H1 (cell line): ENCODE data around the gene GPR17.

Experiments used
- BRCA1 ChIP-seq: IDR thresholded peaks from 2 replicates; pipeline ENCODE4 v1.6.1; 2012; ENCODE audit warnings: low read depth, low read length, improper control_type of control experiment
- CTCF ChIP-seq, 3 experiments: IDR thresholded peaks; 1 replicate in 2 of 3; 2 replicates in 1 of 3; pipeline versions ENCODE4 v1.5.1 to v1.6.1; 2011; ENCODE audit warnings: low read length in 3 of 3, mild to moderate bottlenecking in 3 of 3, inconsistent platforms in 2 of 3, low read depth in 1 of 3, moderate library complexity in 1 of 3; ENCODE audit not compliant: insufficient read depth in 1 of 3; ENCODE audit errors: control extremely low read depth in 1 of 3
- EP300 ChIP-seq, 2 experiments: IDR thresholded peaks; 1 replicate in 1 of 2; 2 replicates in 1 of 2; pipeline ENCODE4 v1.6.1; 2011 to 2012; ENCODE audit warnings: low read depth in 2 of 2, low read length in 2 of 2, mild to moderate bottlenecking in 2 of 2, borderline replicate concordance in 1 of 2, inconsistent platforms in 1 of 2, moderate library complexity in 1 of 2
- FOSL1 ChIP-seq: IDR thresholded peaks from 2 replicates; pipeline ENCODE4 v1.6.1; 2011; ENCODE audit warnings: mild to moderate bottlenecking, low read depth, low read length, moderate library complexity; ENCODE audit not compliant: insufficient read depth
- POLR2A ChIP-seq, 2 experiments: IDR thresholded peaks; 1 replicate in 1 of 2; 2 replicates in 1 of 2; pipeline ENCODE4 v1.6.1; 2011; ENCODE audit warnings: low read depth in 2 of 2, low read length in 2 of 2, mild to moderate bottlenecking in 2 of 2; ENCODE audit errors: control extremely low read depth in 1 of 2
- RAD21 ChIP-seq, 2 experiments: IDR thresholded peaks in 1 of 2; conservative IDR thresholded peaks in 1 of 2; 2 replicates each; pipeline ENCODE4 v1.6.1; 2011; ENCODE audit warnings: low read depth in 2 of 2, low read length in 2 of 2, improper control_type of control experiment in 1 of 2, inconsistent platforms in 1 of 2, mild to moderate bottlenecking in 1 of 2, moderate library complexity in 1 of 2
- RXRA ChIP-seq: IDR thresholded peaks from 2 replicates; pipeline ENCODE4 v1.6.1; 2011; ENCODE audit warnings: low read depth, mild to moderate bottlenecking, low read length, moderate library complexity; ENCODE audit not compliant: insufficient read depth
- USF2 ChIP-seq: IDR thresholded peaks from 2 replicates; pipeline ENCODE4 v1.6.1; 2011; ENCODE audit warnings: low read length, improper control_type of control experiment

GRCh38 chr2:127648321-127648720 lies 2.4 kb downstream of the GPR17 start:
- TF ChIP-seq CTCF (IDR thresholded peaks at IDR 0.05; ENCODE audit: control extremely low read depth in 1 of 3, insufficient read depth in 1 of 3, low read depth in 1 of 3, low read length in 3 of 3) (no peak), FOSL1 (no peak), POLR2A (IDR thresholded peaks at IDR 0.05; ENCODE audit: control extremely low read depth in 1 of 2, low read depth in 2 of 2, low read length in 2 of 2) (no peak), RAD21 (IDR thresholded peaks at IDR 0.05 in 1 of 2, conservative IDR thresholded peaks at IDR 0.05 in 1 of 2; ENCODE audit: low read depth in 2 of 2, low read length in 2 of 2) (no peak), BRCA1 (no peak), EP300 (IDR thresholded peaks at IDR 0.05; ENCODE audit: borderline replicate concordance in 1 of 2, low read depth in 2 of 2, low read length in 2 of 2) (no peak), USF2 (no peak), RXRA (no peak)
